ENCODE measurements around the gene RAD51C. TPM values are rescaled to one million over a fixed set of nuclear protein-coding genes. Genes with fewer than 3 reads are reported as not detected.
A peak's percentile ranks its signal among the peaks of the same experiment; 100 is the strongest.

The RAD51C gene
- total and polyA plus RNA-seq, 9 of the 15 experiments (the other 6 are each of a cell fraction or from before 2014, with no cell fraction given): 93.9 to 341 (median 135) TPM

- DNase-seq (ENCODE audit: extremely low read depth in 1 of 4, low spot score in 3 of 4): no peak
- in situ Hi-C loops (cut with MboI): no loop called here
- peaks cover 3% of the 10 kb centered on the region; the same call in 1 of the 3 replicates for H3K79me2 ChIP-seq (ENCODE audit: control insufficient read depth, insufficient read depth, low read length)
- ChIA-PET POLR2A (interaction anchor here (0.8 to 1.5 kb wide), 2 partner anchors 8 to 132 kb away, joined by 3 read pairs; partner anchors contain the start of gene PPM1E), CTCF (ENCODE audit: low intra/inter-chr PET ratio) (no interaction called here)
- no TSS peak for BruUV-seq (replicated peaks)
- H3K27me3 ChIP-seq (ENCODE audit: control insufficient read depth in 2 of 2, insufficient read depth in 2 of 2, low read length in 2 of 2): no peaks in the 10 kb centered on the region
- H3K4me2 ChIP-seq (ENCODE audit: insufficient read depth, low read length): no peak overlapping the region
- H3K4me3 ChIP-seq: no peak overlapping the region
- no peaks in the 10 kb centered on the region for H3K9me3 ChIP-seq (replicated peaks; ENCODE audit: control insufficient read depth, insufficient read depth, low read depth, low read length)
- TF ChIP-seq MAFG (tag; conservative IDR thresholded peaks at IDR 0.05) (peak; percentile 37; the same call in 1 of the 2 replicates), GABPB1 (CRISPR knock-in tag; IDR thresholded peaks at IDR 0.05) (no peak), MAFK (IDR thresholded peaks at IDR 0.05; ENCODE audit: low read length) (0 out of 2 replicates have a peak, but pooled peaks have one; percentile 6), ZNF316 (IDR thresholded peaks at IDR 0.05) (peak; percentile 68), MAFF (IDR thresholded peaks at IDR 0.05; ENCODE audit: low read length) (0 out of 2 replicates have a peak, but pooled peaks have one; percentile 12), C11orf30 (IDR thresholded peaks at IDR 0.05; ENCODE audit: low read depth) (peak; percentile 66; the same call in 1 of the 2 replicates), YBX1 (IDR thresholded peaks at IDR 0.05) (no peak), ARID4B (CRISPR knock-in tag; IDR thresholded peaks at IDR 0.05) (no peak)
- FAIRE-seq: no peak
- WGBS (ENCODE audit: insufficient coverage, low coverage, missing lambda C conversion rate): 0% methylated on average over 1 of the region's 1 CpG
- H3K4me1 ChIP-seq (replicated peaks in 1 of 2; ENCODE audit: control insufficient read depth in 2 of 2, insufficient read depth in 2 of 2, low read length in 2 of 2): peaks cover 0 to 5% of the 10 kb centered on the region in 2 experiments; a peak in 1 of 5 replicates
- no peaks in the 10 kb centered on the region for H4K20me1 ChIP-seq (replicated peaks; ENCODE audit: control insufficient read depth, insufficient read depth, low read length)
- H3K9ac ChIP-seq (ENCODE audit: insufficient read depth in 1 of 2, low read depth in 2 of 2, low read length in 2 of 2): no peak overlapping the region
- no peak overlapping the region for H3K27ac ChIP-seq (ENCODE audit: extremely low read depth, low read depth, low read length)
- ATAC-seq: no peak
- intact Hi-C loops (cut with micrococcal nuclease): no loop called here
- H3K36me3 ChIP-seq (ENCODE audit: control insufficient read depth, insufficient read depth, low read length): no peaks in the 10 kb centered on the region
- no peak overlapping the region for H2AFZ ChIP-seq (ENCODE audit: low read depth, low read length)
- H3K9me1 ChIP-seq (ENCODE audit: control insufficient read depth, insufficient read depth, low read length): no peaks in the 10 kb centered on the region
These were observed 70.9 kb downstream of the RAD51C start for GRCh38 chr17:58763263-58763662.

Data from K562 (cell line).